Effector memory CD8-positive, alpha-beta T cell (primary cell): ENCODE data around the gene PEF1.
A peak's percentile ranks its signal among the peaks of the same experiment; 100 is the strongest.
"Not testable (repeated sequence)": the region's sequence is repeated elsewhere in the genome, so short reads cannot be mapped to it uniquely, and the experiment has no call there.

Source experiments
- ATAC-seq: fragments of 150-1000 bp; cut with Tn5 transposase; replicated peaks from 2 replicates; pipeline ENCODE4 v1.10.0; 2021; ENCODE audit warnings: mild to moderate bottlenecking, moderate library complexity
- DNase-seq, 3 experiments: peaks; one replicate each; pipeline ENCODE4 v3.0.0; 2021
- H3K27ac Mint-ChIP-seq, 2 donors: one replicate each; pipeline ENCODE4 v1.8.0; 2022; ENCODE audit warnings: mild to moderate bottlenecking in 2 of 2, mixed read lengths in 2 of 2, moderate library complexity in 2 of 2
- H3K27me3 Mint-ChIP-seq, 2 donors: one replicate each; pipeline ENCODE4 v1.8.0; 2022; ENCODE audit warnings: mixed read lengths in 2 of 2
- H3K36me3 Mint-ChIP-seq: one replicate; pipeline ENCODE4 v1.8.0; 2022; ENCODE audit warnings: mild to moderate bottlenecking, moderate library complexity, mixed read lengths; ENCODE audit not compliant: insufficient read depth
- H3K4me1 Mint-ChIP-seq, 2 donors: one replicate each; pipeline ENCODE4 v1.8.0; 2022; ENCODE audit warnings: low read depth in 2 of 2, mixed read lengths in 2 of 2
- H3K4me3 Mint-ChIP-seq, 2 donors: one replicate each; pipeline ENCODE4 v1.8.0; 2022; ENCODE audit warnings: mild to moderate bottlenecking in 2 of 2, mixed read lengths in 2 of 2, moderate library complexity in 2 of 2
- H3K9me3 Mint-ChIP-seq, 2 donors: one replicate each; pipeline ENCODE4 v1.8.0; 2022; ENCODE audit warnings: mixed read lengths in 2 of 2

Gene PEF1

DNA sequence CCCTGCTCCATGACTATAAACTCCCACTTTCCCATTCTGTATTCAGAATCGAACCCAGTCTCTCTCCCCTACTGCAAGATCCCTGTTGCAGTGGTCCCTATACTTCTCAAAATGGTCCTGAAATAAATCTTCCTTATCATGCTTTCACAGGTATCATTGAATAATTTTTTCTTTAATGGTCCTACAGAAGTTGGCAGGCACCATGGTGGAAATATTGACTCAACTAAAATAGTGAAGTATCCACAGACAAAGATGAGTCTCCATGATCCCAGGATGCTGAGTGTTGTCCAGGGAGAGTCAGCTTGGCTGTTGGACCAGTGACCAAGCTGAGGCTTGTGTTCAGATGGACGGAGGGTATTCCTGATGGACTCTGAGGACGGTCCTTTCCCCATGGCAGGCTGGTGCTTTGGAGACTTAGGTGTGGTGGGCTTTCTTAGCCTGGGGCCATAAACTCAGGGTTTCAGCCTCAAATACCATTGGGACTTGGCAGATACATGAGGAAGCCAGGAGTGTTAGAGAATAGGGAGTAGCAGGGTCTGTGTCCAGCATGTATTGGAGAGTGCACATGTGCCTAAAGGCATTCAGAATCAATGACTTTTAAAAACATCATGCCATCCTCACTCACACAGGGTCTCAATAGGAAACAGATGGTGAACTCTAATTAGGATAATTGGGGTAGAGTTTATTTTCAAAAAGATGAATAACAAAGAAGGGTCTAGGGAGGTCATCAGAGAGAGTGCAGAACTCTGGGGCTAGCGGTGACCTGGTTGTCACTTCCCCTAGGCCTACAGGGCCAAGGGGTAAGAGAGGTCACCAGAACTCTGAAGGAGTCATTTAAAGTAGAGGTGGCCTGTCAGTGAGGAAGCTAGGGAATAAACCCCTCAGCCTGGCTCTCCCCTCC is 48.6 kb downstream of the PEF1 start:
- H3K27ac Mint-ChIP-seq, result no peak overlapping the region
- H3K27me3 Mint-ChIP-seq, result peaks cover 19 to 29% of the 10 kb centered on the region in 2 donors
- ATAC-seq, result no peak
- DNase-seq, result no peak
- H3K4me3 Mint-ChIP-seq, result no peak overlapping the region
- H3K36me3 Mint-ChIP-seq, result no peaks in the 10 kb centered on the region
- peaks cover 0 to 2% of the 10 kb centered on the region in 2 donors for H3K4me1 Mint-ChIP-seq
- H3K9me3 Mint-ChIP-seq, result no peaks in the 10 kb centered on the region

DNA sequence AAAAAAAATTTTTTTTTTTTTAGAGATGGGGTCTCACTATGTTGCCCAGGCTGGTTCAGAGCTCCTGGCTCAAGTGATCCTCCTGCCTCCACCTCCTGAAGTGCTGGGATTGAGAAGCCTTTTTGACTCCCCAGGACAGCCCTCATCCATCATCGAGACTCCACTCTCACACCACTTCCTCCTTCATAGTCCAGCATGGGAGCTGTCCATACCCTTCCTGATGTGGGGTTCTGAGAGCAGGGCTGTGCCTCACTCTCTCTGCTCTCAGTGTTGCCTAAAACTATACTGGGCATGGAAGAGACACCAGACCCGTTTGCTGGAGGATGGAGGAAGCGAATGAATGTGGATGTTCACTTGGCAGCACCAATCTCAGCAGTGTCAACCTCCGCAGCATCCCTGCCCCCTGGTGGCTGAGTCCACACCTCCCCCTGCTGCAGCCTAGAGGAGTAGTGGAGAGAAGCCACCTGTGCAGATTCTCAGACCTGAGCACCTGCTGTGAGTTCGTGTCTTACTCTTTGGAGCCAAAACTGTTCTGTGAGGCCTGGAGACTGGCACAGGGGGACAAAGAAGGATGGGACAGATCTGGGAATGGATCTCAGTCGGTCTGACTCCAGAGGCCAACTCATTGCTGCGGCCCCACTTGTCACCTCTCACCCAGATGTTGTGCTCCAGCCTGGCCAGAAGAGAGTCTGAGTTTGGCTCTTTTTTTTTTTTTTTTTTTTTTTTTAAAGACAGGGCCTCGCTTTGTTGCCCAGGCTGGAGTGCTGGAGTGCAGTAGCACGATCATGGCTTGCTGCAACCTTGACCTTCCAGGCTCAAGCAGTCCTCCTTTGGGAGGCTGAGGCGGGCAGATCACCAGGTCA is 50.7 kb downstream of the PEF1 start:
- DNase-seq, result peak; percentile 61 to 63 (median 62)
- Mint-ChIP-seq H3K27me3 (peaks cover 29 to 46% of the 10 kb centered on the region in 2 donors), H3K27ac (no peak overlapping the region), H3K36me3 (no peaks in the 10 kb centered on the region), H3K4me1 (peaks cover 2 to 5% of the 10 kb centered on the region in 2 donors), H3K4me3 (no peak overlapping the region), H3K9me3 (no peaks in the 10 kb centered on the region)
- ATAC-seq, result peak; percentile 93

DNA sequence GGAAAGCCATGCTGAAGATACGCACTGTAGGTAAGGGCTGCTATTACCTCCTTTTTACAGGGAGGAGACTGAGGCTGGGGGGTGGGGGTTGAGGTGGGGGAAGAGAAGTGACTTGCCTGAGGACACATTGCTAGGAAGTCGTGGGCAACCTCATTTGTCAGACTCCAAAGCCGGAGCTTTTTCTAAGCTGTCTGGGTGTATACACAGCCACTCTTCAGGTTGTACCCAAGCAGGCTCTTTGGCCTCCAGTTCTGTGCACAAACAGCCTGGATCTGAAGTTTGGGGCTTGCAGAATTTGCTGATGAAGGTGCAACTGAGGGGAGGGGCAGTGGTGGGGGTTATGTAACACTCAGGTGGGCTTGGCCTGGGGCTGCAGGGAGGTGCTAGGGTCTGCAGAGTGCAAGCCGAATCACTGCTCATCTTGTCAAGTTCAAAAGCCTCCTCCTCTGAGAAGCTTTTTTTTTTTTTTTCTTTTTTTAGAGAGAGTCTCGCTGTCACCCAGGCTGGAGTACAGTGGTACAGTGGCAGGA is 51.5 kb downstream of the PEF1 start:
- ATAC-seq, result no peak
- peaks cover 30 to 51% of the 10 kb centered on the region in 2 donors for H3K27me3 Mint-ChIP-seq
- no peak overlapping the region for H3K4me3 Mint-ChIP-seq

DNA sequence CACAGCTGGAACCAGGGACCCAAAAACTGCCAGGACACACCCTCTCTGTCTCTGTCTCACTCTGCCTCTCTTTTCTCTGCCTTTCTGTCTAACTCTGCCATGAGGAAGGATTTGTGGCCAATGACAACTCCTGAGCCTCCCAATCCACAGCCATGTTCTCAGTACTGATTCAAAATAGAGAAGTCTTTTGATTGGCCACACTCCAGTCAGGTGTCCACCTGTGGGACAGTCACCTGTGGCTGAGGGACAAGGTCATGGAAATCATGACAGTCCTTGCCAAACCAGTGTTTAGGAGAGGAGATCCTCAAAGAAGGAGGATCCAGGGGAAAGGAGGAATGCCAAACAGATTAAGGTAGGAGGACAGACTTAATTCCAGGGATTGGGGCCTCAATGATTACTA is 52.5 kb downstream of the PEF1 start:
- Mint-ChIP-seq H3K27ac (no peak overlapping the region), H3K27me3 (peaks cover 36 to 58% of the 10 kb centered on the region in 2 donors), H3K9me3 (no peaks in the 10 kb centered on the region), H3K4me1 (peaks cover 5% of the 10 kb centered on the region in 2 donors), H3K4me3 (no peak overlapping the region), H3K36me3 (no peaks in the 10 kb centered on the region)
- DNase-seq, result no peak
- ATAC-seq, result no peak

More for the DNA sequence above, 51.5 kb downstream of the PEF1 start:
- Mint-ChIP-seq H3K36me3 (no peaks in the 10 kb centered on the region), H3K9me3 (no peaks in the 10 kb centered on the region), H3K4me1 (peaks cover 3 to 5% of the 10 kb centered on the region in 2 donors), H3K27ac (no peak overlapping the region)
- DNase-seq, result no peak

DNA sequence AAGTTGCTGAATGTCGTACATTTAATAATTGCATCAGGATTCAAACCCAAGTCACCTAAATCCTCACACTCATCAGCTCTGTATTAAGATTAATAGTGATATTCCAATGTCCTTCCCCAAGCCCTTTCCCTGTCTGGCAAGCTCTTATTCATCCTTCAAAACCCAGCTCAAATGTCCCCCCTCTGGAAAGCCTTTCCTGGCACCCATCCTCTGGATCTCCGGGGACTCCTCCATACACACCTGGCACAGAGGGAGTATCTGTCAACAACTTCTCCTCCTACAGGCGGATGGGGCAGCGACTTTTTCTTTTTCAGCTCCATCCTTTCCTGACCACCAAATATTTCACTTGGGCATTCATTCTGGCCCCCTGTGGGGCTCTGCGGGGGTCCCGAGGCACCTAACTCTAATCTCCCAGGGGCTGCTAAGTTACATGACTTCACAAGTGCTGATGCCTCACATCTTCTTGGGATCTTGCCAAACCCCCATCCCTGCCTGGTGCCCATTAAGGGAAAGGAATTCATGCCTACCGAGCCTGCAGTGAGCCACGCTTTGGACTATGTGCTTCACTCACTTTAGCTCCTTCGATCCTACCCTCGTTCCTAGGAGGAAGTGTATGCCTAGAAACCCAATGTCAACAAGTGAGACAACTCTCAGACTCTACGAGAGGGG is 53.1 kb downstream of the PEF1 start:
- H3K4me1 Mint-ChIP-seq, result peaks cover 5% of the 10 kb centered on the region in 2 donors
- H3K4me3 Mint-ChIP-seq, result no peak overlapping the region

DNA sequence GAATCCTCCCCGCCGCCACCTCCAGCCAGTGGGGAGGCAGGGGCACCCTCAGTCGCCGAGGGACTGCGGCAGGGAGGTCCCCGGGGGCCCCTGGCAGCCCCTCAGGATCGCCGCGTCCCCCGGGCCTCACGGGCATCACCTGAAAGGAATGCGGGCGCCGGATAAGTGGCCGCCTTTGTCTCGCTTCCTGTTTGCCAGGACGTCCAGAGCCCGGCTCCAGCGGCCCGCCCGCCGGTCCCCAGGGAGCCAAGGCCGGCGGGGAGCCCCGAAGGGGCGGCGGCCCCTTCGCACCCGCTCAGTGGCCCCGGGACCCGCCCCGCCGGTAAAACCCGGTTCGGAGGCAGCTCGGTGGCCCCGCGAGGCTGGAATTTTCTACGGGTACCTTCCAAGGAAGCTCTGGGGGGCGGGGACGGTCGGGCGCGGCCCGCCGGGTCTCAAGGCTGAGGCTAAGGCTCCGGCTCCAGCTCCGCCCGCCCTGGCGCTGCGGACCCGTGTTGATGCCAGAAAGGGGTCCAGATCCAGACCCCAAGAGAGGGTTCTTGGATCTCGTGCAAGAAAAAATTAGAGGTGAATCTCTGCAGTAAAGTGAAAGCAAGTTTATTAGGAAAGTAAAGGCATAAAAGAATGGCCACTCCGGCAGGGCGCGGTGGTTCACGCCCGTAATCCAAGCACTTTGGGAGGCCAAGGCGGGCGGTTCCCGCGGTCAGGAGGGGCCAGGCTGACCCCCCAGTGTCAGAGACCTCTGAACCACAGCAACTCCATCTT is 55.7 kb downstream of the PEF1 start:
- H3K4me1 Mint-ChIP-seq, result peaks cover 5% of the 10 kb centered on the region in 2 donors
- H3K27ac Mint-ChIP-seq, result no peak overlapping the region
- no peak for DNase-seq
- H3K9me3 Mint-ChIP-seq, result no peaks in the 10 kb centered on the region
- no peak overlapping the region for H3K4me3 Mint-ChIP-seq
- H3K27me3 Mint-ChIP-seq, result peaks cover 28 to 56% of the 10 kb centered on the region in 2 donors
- no peaks in the 10 kb centered on the region for H3K36me3 Mint-ChIP-seq
- no peak for ATAC-seq

More for the DNA sequence above, 53.1 kb downstream of the PEF1 start:
- Mint-ChIP-seq H3K36me3 (no peaks in the 10 kb centered on the region), H3K27me3 (peaks cover 36 to 57% of the 10 kb centered on the region in 2 donors), H3K9me3 (no peaks in the 10 kb centered on the region), H3K27ac (no peak overlapping the region)
- DNase-seq, result no peak
- no peak for ATAC-seq

DNA sequence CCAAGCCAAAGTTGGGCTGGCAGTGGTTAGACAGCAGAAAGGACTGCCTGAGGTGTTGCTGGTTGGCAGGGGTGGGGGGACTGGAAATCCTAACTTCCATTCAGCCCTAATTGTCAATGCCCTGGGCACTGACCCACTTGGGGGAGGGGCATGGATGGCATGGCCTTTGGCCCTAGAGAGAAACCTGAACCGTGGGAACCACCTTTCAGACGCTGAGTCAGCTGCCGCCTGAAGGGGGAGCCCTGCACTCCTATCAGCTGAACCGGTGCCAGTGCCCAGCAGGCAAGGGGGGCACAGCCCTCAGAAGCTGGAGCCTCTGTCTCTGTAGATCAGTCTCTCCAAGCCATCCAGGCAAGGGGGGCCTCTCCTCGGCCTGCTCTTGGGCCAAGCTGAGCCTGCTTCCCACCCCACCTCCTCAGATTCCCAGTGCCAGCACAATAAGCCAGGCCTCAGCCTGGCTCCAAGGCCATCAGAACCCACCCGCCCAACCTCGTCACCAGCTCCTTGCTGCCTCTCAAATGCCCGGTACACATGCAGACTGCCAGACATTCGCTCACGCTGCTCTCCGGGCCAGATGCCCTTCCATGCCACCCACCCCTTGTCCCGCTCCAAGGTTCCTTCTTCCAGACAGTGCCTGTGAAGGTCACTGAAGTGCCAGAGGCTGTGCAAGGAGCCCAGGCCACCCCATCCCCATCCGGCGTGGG is 56.8 kb downstream of the PEF1 start:
- H3K4me3 Mint-ChIP-seq, result no peak overlapping the region
- peaks cover 28 to 56% of the 10 kb centered on the region in 2 donors for H3K27me3 Mint-ChIP-seq
- peaks cover 3 to 5% of the 10 kb centered on the region in 2 donors for H3K4me1 Mint-ChIP-seq
- DNase-seq (peak; percentile 15 to 24 (median 18)), ATAC-seq (peak; percentile 44)
- H3K36me3 Mint-ChIP-seq, result no peaks in the 10 kb centered on the region
- no peaks in the 10 kb centered on the region for H3K9me3 Mint-ChIP-seq
- no peak overlapping the region for H3K27ac Mint-ChIP-seq

DNA sequence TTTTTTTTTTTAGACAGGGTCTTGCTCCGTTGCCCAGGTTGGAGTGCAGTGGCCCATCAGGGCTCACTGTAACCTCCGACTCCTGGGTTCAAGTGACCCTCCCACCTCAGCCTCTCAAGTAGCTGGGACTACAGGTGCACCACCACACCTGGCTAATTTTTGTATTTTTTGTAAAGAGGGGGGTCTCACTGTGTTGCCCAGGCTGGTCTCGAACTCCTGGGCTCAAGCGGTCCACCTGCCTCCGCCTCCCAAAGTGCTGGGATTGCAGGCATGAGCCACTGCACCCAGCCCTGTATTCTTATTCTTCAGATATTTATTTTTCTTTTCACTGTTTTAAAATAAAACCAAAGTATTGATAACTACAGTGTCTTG is 57.4 kb downstream of the PEF1 start:
- not testable (repeated sequence) for H3K36me3 Mint-ChIP-seq

DNA sequence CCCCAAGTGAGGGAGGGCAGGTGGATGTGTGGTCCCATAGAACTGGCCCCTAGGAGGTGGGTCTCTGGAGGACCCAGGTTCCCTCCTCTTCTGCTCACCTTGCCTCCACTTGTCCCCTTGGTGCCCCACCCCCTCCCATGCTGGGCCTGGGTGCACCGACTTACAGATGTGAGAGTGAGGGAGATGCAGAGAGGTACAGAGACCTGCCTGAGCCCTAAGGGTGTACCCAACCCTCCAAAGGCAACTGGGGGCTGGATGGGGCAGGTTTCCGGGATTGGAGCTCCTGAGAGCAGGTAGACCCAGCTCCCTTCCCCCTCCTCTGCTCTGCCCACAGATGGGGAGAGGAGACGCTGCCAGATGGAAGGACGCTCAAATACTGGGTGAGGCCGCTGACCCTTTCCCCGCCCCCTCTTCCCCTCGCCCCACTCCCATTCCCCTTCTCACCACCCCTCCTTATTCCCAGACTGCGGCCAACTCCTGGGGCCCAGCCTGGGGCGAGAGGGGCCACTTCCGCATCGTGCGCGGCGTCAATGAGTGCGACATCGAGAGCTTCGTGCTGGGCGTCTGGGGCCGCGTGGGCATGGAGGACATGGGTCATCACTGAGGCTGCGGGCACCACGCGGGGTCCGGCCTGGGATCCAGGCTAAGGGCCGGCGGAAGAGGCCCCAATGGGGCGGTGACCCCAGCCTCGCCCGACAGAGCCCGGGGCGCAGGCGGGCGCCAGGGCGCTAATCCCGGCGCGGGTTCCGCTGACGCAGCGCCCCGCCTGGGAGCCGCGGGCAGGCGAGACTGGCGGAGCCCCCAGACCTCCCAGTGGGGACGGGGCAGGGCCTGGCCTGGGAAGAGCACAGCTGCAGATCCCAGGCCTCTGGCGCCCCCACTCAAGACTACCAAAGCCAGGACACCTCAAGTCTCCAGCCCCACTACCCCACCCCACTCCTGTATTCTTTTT is 58.0 kb downstream of the PEF1 start:
- H3K27me3 Mint-ChIP-seq, result peaks cover 20 to 43% of the 10 kb centered on the region in 2 donors
- H3K27ac Mint-ChIP-seq, result no peak overlapping the region
- no peak overlapping the region for H3K4me3 Mint-ChIP-seq

More for the DNA sequence above, 57.4 kb downstream of the PEF1 start:
- not testable (repeated sequence) for DNase-seq, ATAC-seq, H3K27ac Mint-ChIP-seq, H3K4me1 Mint-ChIP-seq, H3K9me3 Mint-ChIP-seq, H3K4me3 Mint-ChIP-seq
- peaks cover 27 to 50% of the 10 kb centered on the region in 2 donors for H3K27me3 Mint-ChIP-seq

DNA sequence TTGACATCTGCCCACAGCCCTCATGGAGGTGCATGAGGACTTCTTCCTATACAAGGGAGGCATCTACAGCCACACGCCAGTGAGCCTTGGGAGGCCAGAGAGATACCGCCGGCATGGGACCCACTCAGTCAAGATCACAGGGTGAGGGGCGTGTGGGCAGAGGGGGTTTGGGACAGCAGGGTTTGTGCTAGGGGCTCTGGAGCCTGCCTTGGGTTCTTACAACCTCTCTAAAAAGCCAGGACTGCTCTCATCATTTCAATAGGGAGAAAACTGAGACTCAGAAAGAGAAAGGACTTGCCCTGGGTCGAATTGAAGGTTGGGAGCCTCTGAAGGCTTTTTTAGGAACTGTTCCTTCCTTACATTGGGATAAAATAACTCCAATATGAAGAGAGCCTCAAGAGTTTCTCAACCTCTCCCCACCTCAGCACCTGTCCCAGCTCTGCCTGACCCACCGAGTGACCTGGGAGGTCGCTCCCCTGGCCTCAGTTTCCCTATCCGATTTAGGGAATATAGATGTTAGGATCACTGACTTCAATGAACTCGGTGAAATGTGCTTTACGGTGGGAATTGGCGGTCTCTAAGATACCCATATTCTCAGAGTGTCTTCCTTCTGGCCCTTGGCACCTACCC is 58.8 kb downstream of the PEF1 start:
- peaks cover 18 to 39% of the 10 kb centered on the region in 2 donors for H3K27me3 Mint-ChIP-seq
- H3K36me3 Mint-ChIP-seq, result no peaks in the 10 kb centered on the region
- no peaks in the 10 kb centered on the region for H3K9me3 Mint-ChIP-seq
- H3K27ac Mint-ChIP-seq, result no peak overlapping the region
- peaks cover 3 to 5% of the 10 kb centered on the region in 2 donors for H3K4me1 Mint-ChIP-seq
- DNase-seq (no peak), ATAC-seq (no peak)
- H3K4me3 Mint-ChIP-seq, result no peak overlapping the region

More for the DNA sequence above, 58.0 kb downstream of the PEF1 start:
- DNase-seq, result no peak
- Mint-ChIP-seq H3K4me1 (peaks cover 3 to 5% of the 10 kb centered on the region in 2 donors), H3K9me3 (no peaks in the 10 kb centered on the region), H3K36me3 (no peaks in the 10 kb centered on the region)
- no peak for ATAC-seq
